Sigmoid colon (tissue), 3 donors: ENCODE measurements around the gene MYRIP.

Experiments
- POLR2A ChIP-seq, 2 donors: fragments of 450-650 bp; IDR thresholded peaks; one replicate each; pipeline ENCODE4 v1.6.1; 2016; ENCODE audit warnings: antibody characterized with exemption in 2 of 2, mild to moderate bottlenecking in 2 of 2, moderate library complexity in 2 of 2
- TF ChIP-seq, protein P1 (sequence below), 4 experiments: fragments of 450-650 bp in 3 of 4; fragments of 200-600 bp in 1 of 4; IDR thresholded peaks; one replicate each; pipeline ENCODE4 v1.5.1; 2016 to 2019; ENCODE audit warnings: antibody characterized with exemption in 4 of 4, mild to moderate bottlenecking in 3 of 4, moderate library complexity in 2 of 4

DNA sequence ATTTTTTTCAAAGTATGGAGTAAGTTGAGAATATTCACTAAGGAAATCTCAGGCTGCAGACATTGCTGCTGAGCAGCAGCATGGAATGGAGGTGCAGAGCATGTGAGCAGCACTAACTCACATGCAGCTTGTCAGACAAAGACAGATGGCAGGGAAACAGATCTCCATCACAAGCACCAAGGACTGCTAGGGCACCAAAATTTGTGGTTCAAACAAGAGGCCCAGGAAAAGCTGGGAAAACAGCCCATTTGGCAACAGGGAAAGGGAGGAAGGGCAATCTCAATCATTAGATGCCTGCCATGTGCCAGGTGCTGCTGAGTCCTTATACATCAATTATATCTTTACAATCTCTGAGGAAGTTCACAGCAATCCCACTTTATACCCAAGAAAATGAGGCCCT is 452.9 kb downstream of the MYRIP start:
- TF ChIP-seq, protein P1, sequence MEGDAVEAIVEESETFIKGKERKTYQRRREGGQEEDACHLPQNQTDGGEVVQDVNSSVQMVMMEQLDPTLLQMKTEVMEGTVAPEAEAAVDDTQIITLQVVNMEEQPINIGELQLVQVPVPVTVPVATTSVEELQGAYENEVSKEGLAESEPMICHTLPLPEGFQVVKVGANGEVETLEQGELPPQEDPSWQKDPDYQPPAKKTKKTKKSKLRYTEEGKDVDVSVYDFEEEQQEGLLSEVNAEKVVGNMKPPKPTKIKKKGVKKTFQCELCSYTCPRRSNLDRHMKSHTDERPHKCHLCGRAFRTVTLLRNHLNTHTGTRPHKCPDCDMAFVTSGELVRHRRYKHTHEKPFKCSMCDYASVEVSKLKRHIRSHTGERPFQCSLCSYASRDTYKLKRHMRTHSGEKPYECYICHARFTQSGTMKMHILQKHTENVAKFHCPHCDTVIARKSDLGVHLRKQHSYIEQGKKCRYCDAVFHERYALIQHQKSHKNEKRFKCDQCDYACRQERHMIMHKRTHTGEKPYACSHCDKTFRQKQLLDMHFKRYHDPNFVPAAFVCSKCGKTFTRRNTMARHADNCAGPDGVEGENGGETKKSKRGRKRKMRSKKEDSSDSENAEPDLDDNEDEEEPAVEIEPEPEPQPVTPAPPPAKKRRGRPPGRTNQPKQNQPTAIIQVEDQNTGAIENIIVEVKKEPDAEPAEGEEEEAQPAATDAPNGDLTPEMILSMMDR (IDR thresholded peaks at IDR 0.05) = no peak
- TF ChIP-seq POLR2A (IDR thresholded peaks at IDR 0.05) = no peak
